H1 (cell line): Measurements from ENCODE around the gene HDAC7. TPM values are rescaled to one million over a fixed set of nuclear protein-coding genes. Genes with fewer than 3 reads are reported as not detected.

Experiments
- polyA plus RNA-seq, 7 experiments: library from polyadenylated mRNA; depleted of rRNA in 3 of 7; stranded (reverse) in 5 of 7; unstranded in 2 of 7; fragments of >200 nt in 5 of 7; fragments of 200-250 nt in 2 of 7; gene quantifications; 1 replicate in 5 of 7; 2 replicates in 1 of 7; 4 replicates in 1 of 7; pipeline versions ENCODE4 v1.2.1 to v1.2.3, GENCODE V29; 2011 to 2013; ENCODE audit warnings: missing spikeins in 2 of 7, mixed read lengths in 2 of 7
- total RNA-seq: library from RNA; stranded (reverse); fragmentation: NEBNext Ultra II Directional; extraction: Animal tissue kit (Norgen Biotek cat#: 25700); gene quantifications from 2 replicates; pipeline ENCODE4 v1.2.1, GENCODE V29; 2021
- TF ChIP-seq, protein P1 (sequence below): fragments of 300-600 bp; sonication (generic); IDR thresholded peaks from 2 replicates; pipeline ENCODE4 v1.7.1; 2012; ENCODE audit warnings: low read length, moderate library complexity, mild to moderate bottlenecking, inconsistent platforms; ENCODE audit not compliant: insufficient replicate concordance
- TF ChIP-seq, protein P2 (sequence below): IDR thresholded peaks from 2 replicates; pipeline ENCODE4 v1.6.1; 2012; ENCODE audit warnings: low read length, inconsistent platforms

HDAC7 gene
- total and polyA plus RNA-seq, 2 of the 8 experiments (the other 6 are each of a cell fraction or from before 2014, with no cell fraction given), result 25.5 to 84.9 TPM

DNA sequence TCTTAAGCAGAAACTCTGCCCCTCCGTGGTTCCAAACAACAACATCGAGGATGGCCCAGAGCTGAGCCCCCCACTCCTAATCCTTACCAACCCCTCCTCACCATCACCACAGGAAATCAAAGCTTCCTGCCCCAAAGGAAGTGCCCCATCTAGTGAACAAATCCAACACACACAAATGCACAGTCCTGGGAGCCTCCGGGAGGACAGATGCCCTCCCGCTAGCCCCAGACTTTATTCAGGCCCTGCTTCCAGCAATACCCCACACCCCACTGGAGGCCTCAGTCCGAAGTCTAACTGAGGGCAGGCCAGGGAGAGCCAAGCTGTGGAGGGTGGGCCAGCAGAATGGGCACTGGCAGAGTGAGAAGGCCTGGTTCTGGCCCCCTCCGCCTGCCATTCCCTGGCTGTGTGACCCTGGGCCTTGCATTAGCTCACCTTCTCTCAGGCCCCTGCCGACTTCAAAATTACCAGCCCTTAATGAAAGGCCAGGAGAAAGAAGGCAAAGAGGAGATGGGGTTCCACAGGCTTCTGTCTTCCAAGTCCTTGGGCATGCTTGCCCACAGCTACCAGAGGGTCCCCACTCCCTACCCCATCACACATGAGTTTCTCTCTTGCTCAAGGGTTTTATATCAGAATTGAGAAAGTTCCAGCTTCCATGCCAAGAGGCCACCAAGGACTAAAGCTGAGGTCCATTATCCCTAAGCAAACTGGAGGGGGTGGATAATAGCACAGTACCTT is 2.3 kb downstream of the HDAC7 start (continued):
- TF ChIP-seq, protein P1, sequence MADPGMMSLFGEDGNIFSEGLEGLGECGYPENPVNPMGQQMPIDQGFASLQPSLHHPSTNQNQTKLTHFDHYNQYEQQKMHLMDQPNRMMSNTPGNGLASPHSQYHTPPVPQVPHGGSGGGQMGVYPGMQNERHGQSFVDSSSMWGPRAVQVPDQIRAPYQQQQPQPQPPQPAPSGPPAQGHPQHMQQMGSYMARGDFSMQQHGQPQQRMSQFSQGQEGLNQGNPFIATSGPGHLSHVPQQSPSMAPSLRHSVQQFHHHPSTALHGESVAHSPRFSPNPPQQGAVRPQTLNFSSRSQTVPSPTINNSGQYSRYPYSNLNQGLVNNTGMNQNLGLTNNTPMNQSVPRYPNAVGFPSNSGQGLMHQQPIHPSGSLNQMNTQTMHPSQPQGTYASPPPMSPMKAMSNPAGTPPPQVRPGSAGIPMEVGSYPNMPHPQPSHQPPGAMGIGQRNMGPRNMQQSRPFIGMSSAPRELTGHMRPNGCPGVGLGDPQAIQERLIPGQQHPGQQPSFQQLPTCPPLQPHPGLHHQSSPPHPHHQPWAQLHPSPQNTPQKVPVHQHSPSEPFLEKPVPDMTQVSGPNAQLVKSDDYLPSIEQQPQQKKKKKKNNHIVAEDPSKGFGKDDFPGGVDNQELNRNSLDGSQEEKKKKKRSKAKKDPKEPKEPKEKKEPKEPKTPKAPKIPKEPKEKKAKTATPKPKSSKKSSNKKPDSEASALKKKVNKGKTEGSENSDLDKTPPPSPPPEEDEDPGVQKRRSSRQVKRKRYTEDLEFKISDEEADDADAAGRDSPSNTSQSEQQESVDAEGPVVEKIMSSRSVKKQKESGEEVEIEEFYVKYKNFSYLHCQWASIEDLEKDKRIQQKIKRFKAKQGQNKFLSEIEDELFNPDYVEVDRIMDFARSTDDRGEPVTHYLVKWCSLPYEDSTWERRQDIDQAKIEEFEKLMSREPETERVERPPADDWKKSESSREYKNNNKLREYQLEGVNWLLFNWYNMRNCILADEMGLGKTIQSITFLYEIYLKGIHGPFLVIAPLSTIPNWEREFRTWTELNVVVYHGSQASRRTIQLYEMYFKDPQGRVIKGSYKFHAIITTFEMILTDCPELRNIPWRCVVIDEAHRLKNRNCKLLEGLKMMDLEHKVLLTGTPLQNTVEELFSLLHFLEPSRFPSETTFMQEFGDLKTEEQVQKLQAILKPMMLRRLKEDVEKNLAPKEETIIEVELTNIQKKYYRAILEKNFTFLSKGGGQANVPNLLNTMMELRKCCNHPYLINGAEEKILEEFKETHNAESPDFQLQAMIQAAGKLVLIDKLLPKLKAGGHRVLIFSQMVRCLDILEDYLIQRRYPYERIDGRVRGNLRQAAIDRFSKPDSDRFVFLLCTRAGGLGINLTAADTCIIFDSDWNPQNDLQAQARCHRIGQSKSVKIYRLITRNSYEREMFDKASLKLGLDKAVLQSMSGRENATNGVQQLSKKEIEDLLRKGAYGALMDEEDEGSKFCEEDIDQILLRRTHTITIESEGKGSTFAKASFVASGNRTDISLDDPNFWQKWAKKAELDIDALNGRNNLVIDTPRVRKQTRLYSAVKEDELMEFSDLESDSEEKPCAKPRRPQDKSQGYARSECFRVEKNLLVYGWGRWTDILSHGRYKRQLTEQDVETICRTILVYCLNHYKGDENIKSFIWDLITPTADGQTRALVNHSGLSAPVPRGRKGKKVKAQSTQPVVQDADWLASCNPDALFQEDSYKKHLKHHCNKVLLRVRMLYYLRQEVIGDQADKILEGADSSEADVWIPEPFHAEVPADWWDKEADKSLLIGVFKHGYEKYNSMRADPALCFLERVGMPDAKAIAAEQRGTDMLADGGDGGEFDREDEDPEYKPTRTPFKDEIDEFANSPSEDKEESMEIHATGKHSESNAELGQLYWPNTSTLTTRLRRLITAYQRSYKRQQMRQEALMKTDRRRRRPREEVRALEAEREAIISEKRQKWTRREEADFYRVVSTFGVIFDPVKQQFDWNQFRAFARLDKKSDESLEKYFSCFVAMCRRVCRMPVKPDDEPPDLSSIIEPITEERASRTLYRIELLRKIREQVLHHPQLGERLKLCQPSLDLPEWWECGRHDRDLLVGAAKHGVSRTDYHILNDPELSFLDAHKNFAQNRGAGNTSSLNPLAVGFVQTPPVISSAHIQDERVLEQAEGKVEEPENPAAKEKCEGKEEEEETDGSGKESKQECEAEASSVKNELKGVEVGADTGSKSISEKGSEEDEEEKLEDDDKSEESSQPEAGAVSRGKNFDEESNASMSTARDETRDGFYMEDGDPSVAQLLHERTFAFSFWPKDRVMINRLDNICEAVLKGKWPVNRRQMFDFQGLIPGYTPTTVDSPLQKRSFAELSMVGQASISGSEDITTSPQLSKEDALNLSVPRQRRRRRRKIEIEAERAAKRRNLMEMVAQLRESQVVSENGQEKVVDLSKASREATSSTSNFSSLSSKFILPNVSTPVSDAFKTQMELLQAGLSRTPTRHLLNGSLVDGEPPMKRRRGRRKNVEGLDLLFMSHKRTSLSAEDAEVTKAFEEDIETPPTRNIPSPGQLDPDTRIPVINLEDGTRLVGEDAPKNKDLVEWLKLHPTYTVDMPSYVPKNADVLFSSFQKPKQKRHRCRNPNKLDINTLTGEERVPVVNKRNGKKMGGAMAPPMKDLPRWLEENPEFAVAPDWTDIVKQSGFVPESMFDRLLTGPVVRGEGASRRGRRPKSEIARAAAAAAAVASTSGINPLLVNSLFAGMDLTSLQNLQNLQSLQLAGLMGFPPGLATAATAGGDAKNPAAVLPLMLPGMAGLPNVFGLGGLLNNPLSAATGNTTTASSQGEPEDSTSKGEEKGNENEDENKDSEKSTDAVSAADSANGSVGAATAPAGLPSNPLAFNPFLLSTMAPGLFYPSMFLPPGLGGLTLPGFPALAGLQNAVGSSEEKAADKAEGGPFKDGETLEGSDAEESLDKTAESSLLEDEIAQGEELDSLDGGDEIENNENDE, result no peak
- TF ChIP-seq, protein P2, sequence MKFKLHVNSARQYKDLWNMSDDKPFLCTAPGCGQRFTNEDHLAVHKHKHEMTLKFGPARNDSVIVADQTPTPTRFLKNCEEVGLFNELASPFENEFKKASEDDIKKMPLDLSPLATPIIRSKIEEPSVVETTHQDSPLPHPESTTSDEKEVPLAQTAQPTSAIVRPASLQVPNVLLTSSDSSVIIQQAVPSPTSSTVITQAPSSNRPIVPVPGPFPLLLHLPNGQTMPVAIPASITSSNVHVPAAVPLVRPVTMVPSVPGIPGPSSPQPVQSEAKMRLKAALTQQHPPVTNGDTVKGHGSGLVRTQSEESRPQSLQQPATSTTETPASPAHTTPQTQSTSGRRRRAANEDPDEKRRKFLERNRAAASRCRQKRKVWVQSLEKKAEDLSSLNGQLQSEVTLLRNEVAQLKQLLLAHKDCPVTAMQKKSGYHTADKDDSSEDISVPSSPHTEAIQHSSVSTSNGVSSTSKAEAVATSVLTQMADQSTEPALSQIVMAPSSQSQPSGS, result no peak
- TF ChIP-seq, all 59 proteins: peak for 2
